ENCODE results near the gene RNF17.

DNA sequence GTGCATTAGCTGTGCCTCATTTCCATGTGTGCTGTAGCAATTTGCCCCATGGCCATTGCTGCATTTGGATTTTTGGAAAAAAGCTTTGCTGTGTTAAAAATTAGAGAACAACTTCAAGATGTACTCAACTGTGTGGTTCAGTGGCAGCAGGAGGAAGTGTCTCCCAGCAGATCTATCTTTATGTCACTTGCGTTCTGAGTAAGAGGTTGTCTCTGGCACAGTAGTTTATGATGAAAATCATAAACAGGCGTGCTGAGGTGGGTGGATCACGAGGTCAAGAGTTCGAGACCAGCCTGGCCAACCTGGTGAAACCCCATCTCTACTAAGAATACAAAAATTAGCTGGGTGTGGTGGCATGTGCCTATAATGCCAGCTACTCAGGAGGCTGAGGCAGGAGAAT lies 29.0 kb upstream of the RNF17 start:
- TF ChIP-seq EZH2 (IDR thresholded peaks at IDR 0.05; ENCODE audit: insufficient read depth, poor library complexity, severe bottlenecking), result no peak
- TF ChIP-seq EZH2phosphoT487 (IDR thresholded peaks at IDR 0.05; ENCODE audit: insufficient read depth, low read depth), result no peak
